ENCODE results near the gene TGIF2.
"Not testable (repeated sequence)": the region's sequence is repeated elsewhere in the genome, so short reads cannot be mapped to it uniquely, and the experiment has no call there.

The TGIF2 gene

GRCh38 chr20:36549628-36549941 is 23.8 kb upstream of the TGIF2 start:
- Histone ChIP-seq H3K27me3 (ENCODE audit: control insufficient read depth, insufficient read depth, low read length) (no peaks in the 10 kb centered on the region), H3K9ac (ENCODE audit: low read depth, low read length) (no peak overlapping the region), H3K4me2 (ENCODE audit: low read length) (no peak overlapping the region), H3K4me3 (ENCODE audit: low read length) (no peak overlapping the region), H3K4me1 (ENCODE audit: control insufficient read depth, insufficient read depth, low read length) (peaks cover 4% of the 10 kb centered on the region), H3K36me3 (ENCODE audit: insufficient read depth, low read length) (peaks cover 41% of the 10 kb centered on the region), H3K9me3 (replicated peaks; ENCODE audit: low read length) (no peaks in the 10 kb centered on the region)

GRCh38 chr20:36549942-36550789 is 23.2 kb upstream of the TGIF2 start:
- no peak overlapping the region for H3K4me3 ChIP-seq (ENCODE audit: low read length)
- no peak overlapping the region for H3K4me2 ChIP-seq (ENCODE audit: low read length)
- peaks cover 37% of the 10 kb centered on the region for H3K36me3 ChIP-seq (ENCODE audit: insufficient read depth, low read length)

GRCh38 chr20:36550790-36551299 is 22.6 kb upstream of the TGIF2 start:
- Histone ChIP-seq H3K36me3 (ENCODE audit: insufficient read depth, low read length) (peaks cover 36% of the 10 kb centered on the region), H3K4me2 (ENCODE audit: low read length) (no peak overlapping the region), H3K9ac (ENCODE audit: low read depth, low read length) (no peak overlapping the region), H3K27me3 (ENCODE audit: control insufficient read depth, insufficient read depth, low read length) (no peaks in the 10 kb centered on the region), H3K9me3 (replicated peaks; ENCODE audit: low read length) (no peaks in the 10 kb centered on the region), H3K4me1 (ENCODE audit: control insufficient read depth, insufficient read depth, low read length) (no peaks in the 10 kb centered on the region), H3K4me3 (ENCODE audit: low read length) (no peak overlapping the region)

More at GRCh38 chr20:36549942-36550789, 23.2 kb upstream of the TGIF2 start:
- Histone ChIP-seq H3K9ac (ENCODE audit: low read depth, low read length) (no peak overlapping the region), H3K4me1 (ENCODE audit: control insufficient read depth, insufficient read depth, low read length) (no peaks in the 10 kb centered on the region), H3K9me3 (replicated peaks; ENCODE audit: low read length) (no peaks in the 10 kb centered on the region), H3K27me3 (ENCODE audit: control insufficient read depth, insufficient read depth, low read length) (no peaks in the 10 kb centered on the region)

- Histone ChIP-seq H3K4me3 (ENCODE audit: low read length) (no peak overlapping the region), H3K27me3 (ENCODE audit: control insufficient read depth, insufficient read depth, low read length) (no peaks in the 10 kb centered on the region), H3K4me2 (ENCODE audit: low read length) (no peak overlapping the region), H3K9me3 (replicated peaks; ENCODE audit: low read length) (no peaks in the 10 kb centered on the region), H3K4me1 (ENCODE audit: control insufficient read depth, insufficient read depth, low read length) (no peaks in the 10 kb centered on the region), H3K9ac (ENCODE audit: low read depth, low read length) (no peak overlapping the region), H3K36me3 (ENCODE audit: insufficient read depth, low read length) (no peaks in the 10 kb centered on the region)
These were observed 18.1 kb upstream of the TGIF2 start for GRCh38 chr20:36555248-36555647.

GRCh38 chr20:36562724-36563123 is 10.7 kb upstream of the TGIF2 start:
- Histone ChIP-seq H3K4me1 (ENCODE audit: control insufficient read depth, insufficient read depth, low read length) (no peaks in the 10 kb centered on the region), H3K4me2 (ENCODE audit: low read length) (no peak overlapping the region), H3K36me3 (ENCODE audit: insufficient read depth, low read length) (no peaks in the 10 kb centered on the region), H3K9me3 (replicated peaks; ENCODE audit: low read length) (peaks cover 3% of the 10 kb centered on the region), H3K27me3 (ENCODE audit: control insufficient read depth, insufficient read depth, low read length) (no peaks in the 10 kb centered on the region), H3K4me3 (ENCODE audit: low read length) (no peak overlapping the region), H3K9ac (ENCODE audit: low read depth, low read length) (no peak overlapping the region)

- no peaks in the 10 kb centered on the region for H3K27me3 ChIP-seq (ENCODE audit: control insufficient read depth, insufficient read depth, low read length)
- peaks cover 3% of the 10 kb centered on the region for H3K9me3 ChIP-seq (replicated peaks; ENCODE audit: low read length)
- no peak overlapping the region for H3K4me2 ChIP-seq (ENCODE audit: low read length)
These were observed 10.0 kb upstream of the TGIF2 start for GRCh38 chr20:36563374-36563773.

GRCh38 chr20:36564078-36564725 is 9.2 kb upstream of the TGIF2 start:
- H3K36me3 ChIP-seq (ENCODE audit: insufficient read depth, low read length); H3K9me3 ChIP-seq (replicated peaks; ENCODE audit: low read length); H3K9ac ChIP-seq (ENCODE audit: low read depth, low read length); H3K4me2 ChIP-seq (ENCODE audit: low read length); H3K27me3 ChIP-seq (ENCODE audit: control insufficient read depth, insufficient read depth, low read length); H3K4me1 ChIP-seq (ENCODE audit: control insufficient read depth, insufficient read depth, low read length); H3K4me3 ChIP-seq (ENCODE audit: low read length): not testable (repeated sequence)

More at GRCh38 chr20:36563374-36563773, 10.0 kb upstream of the TGIF2 start:
- H3K4me1 ChIP-seq (ENCODE audit: control insufficient read depth, insufficient read depth, low read length) = no peaks in the 10 kb centered on the region
- H3K36me3 ChIP-seq (ENCODE audit: insufficient read depth, low read length) = no peaks in the 10 kb centered on the region
- H3K9ac ChIP-seq (ENCODE audit: low read depth, low read length) = no peak overlapping the region
- no peak overlapping the region for H3K4me3 ChIP-seq (ENCODE audit: low read length)

GRCh38 chr20:36564726-36565121 is 8.7 kb upstream of the TGIF2 start:
- H3K4me1 ChIP-seq (ENCODE audit: control insufficient read depth, insufficient read depth, low read length); H3K4me2 ChIP-seq (ENCODE audit: low read length); H3K9ac ChIP-seq (ENCODE audit: low read depth, low read length); H3K4me3 ChIP-seq (ENCODE audit: low read length); H3K27me3 ChIP-seq (ENCODE audit: control insufficient read depth, insufficient read depth, low read length); H3K9me3 ChIP-seq (replicated peaks; ENCODE audit: low read length); H3K36me3 ChIP-seq (ENCODE audit: insufficient read depth, low read length): not testable (repeated sequence)

- H3K36me3 ChIP-seq (ENCODE audit: insufficient read depth, low read length) = no peaks in the 10 kb centered on the region
- H3K9me3 ChIP-seq (replicated peaks; ENCODE audit: low read length) = peaks cover 3% of the 10 kb centered on the region
- no peaks in the 10 kb centered on the region for H3K27me3 ChIP-seq (ENCODE audit: control insufficient read depth, insufficient read depth, low read length)
- H3K4me3 ChIP-seq (ENCODE audit: low read length) = no peak overlapping the region
- H3K9ac ChIP-seq (ENCODE audit: low read depth, low read length) = no peak overlapping the region
- H3K4me2 ChIP-seq (ENCODE audit: low read length) = no peak overlapping the region
- peaks cover 7% of the 10 kb centered on the region for H3K4me1 ChIP-seq (ENCODE audit: control insufficient read depth, insufficient read depth, low read length)
These were observed 7.9 kb upstream of the TGIF2 start for GRCh38 chr20:36565520-36565919.

- Histone ChIP-seq H3K4me3 (ENCODE audit: low read length) (no peak overlapping the region), H3K4me2 (ENCODE audit: low read length) (no peak overlapping the region), H3K36me3 (ENCODE audit: insufficient read depth, low read length) (no peaks in the 10 kb centered on the region), H3K9ac (ENCODE audit: low read depth, low read length) (no peak overlapping the region), H3K4me1 (ENCODE audit: control insufficient read depth, insufficient read depth, low read length) (peaks cover 24% of the 10 kb centered on the region), H3K9me3 (replicated peaks; ENCODE audit: low read length) (peaks cover 3% of the 10 kb centered on the region), H3K27me3 (ENCODE audit: control insufficient read depth, insufficient read depth, low read length) (no peaks in the 10 kb centered on the region)
These were observed 3.5 kb upstream of the TGIF2 start for GRCh38 chr20:36569847-36570429.

GRCh38 chr20:36571564-36572504 is 1.6 kb upstream of the TGIF2 start:
- Histone ChIP-seq H3K27me3 (ENCODE audit: control insufficient read depth, insufficient read depth, low read length) (no peaks in the 10 kb centered on the region), H3K4me2 (ENCODE audit: low read length) (no peak overlapping the region), H3K4me3 (ENCODE audit: low read length) (no peak overlapping the region), H3K9ac (ENCODE audit: low read depth, low read length) (no peak overlapping the region), H3K4me1 (ENCODE audit: control insufficient read depth, insufficient read depth, low read length) (peaks cover 31% of the 10 kb centered on the region), H3K36me3 (ENCODE audit: insufficient read depth, low read length) (no peaks in the 10 kb centered on the region), H3K9me3 (replicated peaks; ENCODE audit: low read length) (no peaks in the 10 kb centered on the region)

Data from skeletal muscle satellite cell (primary cell).